ENCODE data around the gene CLASRP.

The CLASRP gene

GRCh38 chr19:45069056-45069455 is 30.2 kb downstream of the CLASRP start:
- no peak overlapping the region for H3K4me3 Mint-ChIP-seq
- H3K27me3 Mint-ChIP-seq: no peaks in the 10 kb centered on the region
- H3K9me3 Mint-ChIP-seq: no peaks in the 10 kb centered on the region
- no peak overlapping the region for H3K27ac Mint-ChIP-seq
- H3K36me3 Mint-ChIP-seq: no peaks in the 10 kb centered on the region
- H3K4me1 Mint-ChIP-seq: no peaks in the 10 kb centered on the region

DNA sequence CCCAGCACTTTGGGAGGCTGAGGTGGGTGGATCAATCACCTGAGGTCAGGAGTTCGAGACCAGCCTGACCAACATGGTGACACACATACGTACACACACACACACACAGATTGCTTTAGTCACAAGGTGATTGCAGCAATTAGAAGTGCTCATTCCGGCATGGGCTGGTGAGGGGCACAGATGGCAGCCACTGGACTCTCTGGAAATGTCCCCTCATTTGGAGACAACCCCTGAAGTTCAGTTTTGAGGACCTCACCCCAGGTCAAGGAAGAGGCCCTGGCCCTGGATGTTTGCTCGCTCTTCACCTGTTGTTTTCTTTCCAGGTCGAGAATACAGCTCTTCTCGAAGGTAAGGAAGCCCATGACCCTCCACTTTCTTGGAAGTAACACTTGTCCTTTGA is 31.4 kb downstream of the CLASRP start:
- Mint-ChIP-seq H3K4me3 (no peak overlapping the region), H3K27me3 (no peaks in the 10 kb centered on the region), H3K36me3 (no peaks in the 10 kb centered on the region), H3K9me3 (no peaks in the 10 kb centered on the region), H3K27ac (no peak overlapping the region), H3K4me1 (peaks cover 4% of the 10 kb centered on the region)

DNA sequence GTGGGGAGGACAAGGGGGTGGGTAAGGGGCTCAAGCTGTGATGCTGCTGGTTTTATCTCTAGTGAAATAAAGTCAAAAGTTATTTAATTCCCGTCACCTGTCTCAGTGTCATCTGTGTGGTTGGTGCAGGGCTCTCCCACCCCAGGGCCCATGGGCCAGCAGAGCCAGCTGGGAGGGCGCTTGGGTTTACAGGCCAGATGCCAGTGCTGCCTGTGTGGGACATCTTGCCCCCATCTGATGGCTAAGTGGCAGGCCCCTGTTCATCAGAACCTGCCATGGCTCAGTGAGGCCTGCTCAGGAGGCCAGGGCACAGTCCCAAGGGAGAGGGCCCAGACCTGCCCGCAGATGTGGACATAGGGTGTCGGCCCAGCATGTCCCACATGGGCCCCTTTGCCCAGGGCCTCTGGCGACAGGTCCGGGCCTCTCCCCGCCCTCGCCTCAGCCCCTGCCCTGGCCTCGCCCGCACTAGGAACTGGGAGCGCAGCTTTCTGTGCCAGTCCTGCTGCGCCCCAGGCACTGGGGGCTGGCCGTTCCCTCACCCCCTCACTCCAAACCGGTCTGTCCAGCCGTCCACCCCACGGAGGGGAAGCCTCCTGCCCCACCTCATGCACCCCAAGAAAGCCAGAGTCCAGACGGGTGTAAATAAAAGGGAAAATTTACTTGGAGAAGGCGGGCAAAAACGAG is 32.2 kb downstream of the CLASRP start:
- no peak overlapping the region for H3K27ac Mint-ChIP-seq
- no peaks in the 10 kb centered on the region for H3K36me3 Mint-ChIP-seq
- H3K9me3 Mint-ChIP-seq: no peaks in the 10 kb centered on the region
- H3K4me3 Mint-ChIP-seq: no peak overlapping the region
- no peaks in the 10 kb centered on the region for H3K27me3 Mint-ChIP-seq
- peaks cover 4% of the 10 kb centered on the region for H3K4me1 Mint-ChIP-seq

DNA sequence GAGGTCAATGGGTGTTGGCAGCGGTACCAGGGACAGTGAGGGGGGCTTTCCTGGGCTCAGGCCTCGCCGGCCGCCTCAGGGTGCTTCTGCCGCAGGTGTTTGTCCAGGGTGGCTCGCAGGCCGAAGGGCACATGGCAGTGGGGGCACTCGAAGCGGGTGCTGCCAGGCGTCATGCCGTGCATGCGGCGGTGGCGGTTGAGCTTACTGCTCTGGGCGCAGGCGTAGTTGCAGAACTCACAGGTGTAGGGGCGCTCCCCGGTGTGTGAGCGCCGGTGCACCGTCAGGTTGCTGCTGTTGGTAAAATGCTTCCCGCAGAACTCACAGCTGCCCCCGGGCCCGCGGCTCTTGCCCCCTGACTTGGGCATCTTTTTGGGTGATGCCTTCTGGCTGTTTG is 32.7 kb downstream of the CLASRP start:
- H3K9me3 Mint-ChIP-seq: no peaks in the 10 kb centered on the region
- H3K4me1 Mint-ChIP-seq: peaks cover 5% of the 10 kb centered on the region
- no peaks in the 10 kb centered on the region for H3K36me3 Mint-ChIP-seq
- H3K27me3 Mint-ChIP-seq: no peaks in the 10 kb centered on the region
- H3K4me3 Mint-ChIP-seq: no peak overlapping the region
- no peak overlapping the region for H3K27ac Mint-ChIP-seq

- H3K36me3 Mint-ChIP-seq: no peaks in the 10 kb centered on the region
- no peaks in the 10 kb centered on the region for H3K9me3 Mint-ChIP-seq
- peaks cover 11% of the 10 kb centered on the region for H3K4me1 Mint-ChIP-seq
- H3K27ac Mint-ChIP-seq: no peak overlapping the region
- H3K4me3 Mint-ChIP-seq: no peak overlapping the region
- no peaks in the 10 kb centered on the region for H3K27me3 Mint-ChIP-seq
Measured at GRCh38 chr19:45071969-45072790, 33.3 kb downstream of the CLASRP start.

GRCh38 chr19:45074744-45075300 is 36.0 kb downstream of the CLASRP start:
- Mint-ChIP-seq H3K9me3 (no peaks in the 10 kb centered on the region), H3K4me1 (peaks cover 25% of the 10 kb centered on the region), H3K27me3 (no peaks in the 10 kb centered on the region), H3K4me3 (peak overlapping the region; percentile 64), H3K27ac (no peak overlapping the region), H3K36me3 (no peaks in the 10 kb centered on the region)

DNA sequence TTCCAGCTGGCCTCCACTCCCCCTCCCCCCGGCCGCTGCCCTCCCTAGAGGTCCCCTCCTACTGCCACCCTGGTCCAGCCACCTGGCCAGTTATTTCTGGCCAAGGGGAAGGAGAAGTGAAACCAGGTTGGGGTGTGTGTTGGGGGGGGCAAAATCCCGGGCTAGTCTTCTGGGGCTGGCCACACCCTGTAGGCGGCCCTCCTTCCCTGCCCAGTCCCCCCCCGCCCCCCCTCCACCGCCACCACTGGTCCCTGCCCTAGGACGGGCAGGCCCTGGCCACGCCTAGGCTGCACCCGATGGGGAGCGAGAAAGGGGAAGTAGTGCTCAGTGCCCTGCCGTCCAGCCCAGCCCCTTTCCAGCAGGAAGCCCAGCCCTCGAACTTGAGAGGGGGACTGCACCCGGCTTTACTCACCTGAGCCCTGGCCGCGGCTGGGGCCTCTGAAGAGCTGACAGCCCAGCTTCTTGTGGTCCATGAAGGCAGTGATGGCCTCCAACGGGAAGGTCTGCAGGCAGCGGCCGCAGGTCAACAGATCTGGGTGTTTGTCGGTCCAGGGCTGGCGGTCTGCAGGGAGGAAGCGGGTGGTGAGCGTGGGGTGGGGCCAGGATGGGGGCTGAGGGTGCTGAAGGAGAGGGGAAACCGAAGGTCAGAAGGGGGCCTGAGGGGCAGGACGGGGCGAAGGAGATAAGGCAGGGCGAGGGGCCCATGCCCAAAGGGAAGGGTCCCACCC is 36.6 kb downstream of the CLASRP start:
- Mint-ChIP-seq H3K36me3 (no peaks in the 10 kb centered on the region), H3K27me3 (no peaks in the 10 kb centered on the region), H3K9me3 (no peaks in the 10 kb centered on the region), H3K27ac (no peak overlapping the region), H3K4me3 (peak overlapping the region; percentile 81), H3K4me1 (peaks cover 31% of the 10 kb centered on the region)

DNA sequence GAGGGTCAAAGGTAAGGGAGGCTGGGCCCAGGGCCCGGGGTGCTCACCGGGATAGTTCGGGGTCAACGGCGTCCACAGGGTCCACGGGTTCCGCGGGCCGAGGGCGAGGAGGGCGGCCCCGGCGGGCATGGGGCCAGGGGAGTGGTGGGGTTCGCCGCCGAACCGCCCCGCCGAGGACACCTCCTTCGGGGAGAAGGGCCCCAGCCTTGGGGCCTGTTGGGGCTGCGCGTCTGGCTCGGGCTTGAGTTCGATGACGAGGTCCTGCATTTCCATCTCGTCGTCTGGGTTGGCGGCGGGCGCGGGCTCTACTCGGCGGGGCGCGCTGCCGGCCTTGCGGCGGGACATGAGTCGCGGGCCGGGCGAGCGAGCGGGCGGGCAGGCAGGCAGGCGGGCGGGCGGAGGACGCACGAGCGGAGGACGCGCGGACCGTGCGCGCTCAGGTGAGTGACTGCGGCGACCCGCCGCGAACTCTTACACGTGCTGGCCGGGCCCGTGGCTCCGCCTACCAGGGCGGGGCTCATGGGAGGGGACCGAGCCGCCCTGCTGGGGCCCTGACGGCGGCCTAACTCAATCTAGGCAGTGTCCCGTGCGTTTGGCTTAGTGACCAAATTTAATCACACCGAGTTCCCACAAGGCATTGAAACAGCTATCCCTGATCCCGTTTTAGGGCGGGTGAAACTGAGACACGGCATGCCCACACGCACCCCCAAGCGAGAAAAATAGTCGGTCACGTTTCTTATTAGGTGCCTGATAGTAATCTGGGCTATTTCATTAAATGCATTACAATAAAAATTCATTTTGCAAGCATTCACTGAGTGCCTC is 37.4 kb downstream of the CLASRP start, which contains the start of gene ZNF296:
Gene ZNF296, minus strand, starts transcription at position 450 of the 822 bp plus-strand sequence. Its CDS starts 105 bp downstream, at position 345.
- H3K36me3 Mint-ChIP-seq: peaks cover 1% of the 10 kb centered on the region
- H3K27ac Mint-ChIP-seq: peak within 1 kb of the TSS; percentile 55
- H3K27me3 Mint-ChIP-seq: no peaks in the 10 kb centered on the region
- H3K4me3 Mint-ChIP-seq: peak within 1 kb of the TSS; percentile 81
- H3K4me1 Mint-ChIP-seq: peaks cover 37% of the 10 kb centered on the region
- H3K9me3 Mint-ChIP-seq: no peaks in the 10 kb centered on the region

DNA sequence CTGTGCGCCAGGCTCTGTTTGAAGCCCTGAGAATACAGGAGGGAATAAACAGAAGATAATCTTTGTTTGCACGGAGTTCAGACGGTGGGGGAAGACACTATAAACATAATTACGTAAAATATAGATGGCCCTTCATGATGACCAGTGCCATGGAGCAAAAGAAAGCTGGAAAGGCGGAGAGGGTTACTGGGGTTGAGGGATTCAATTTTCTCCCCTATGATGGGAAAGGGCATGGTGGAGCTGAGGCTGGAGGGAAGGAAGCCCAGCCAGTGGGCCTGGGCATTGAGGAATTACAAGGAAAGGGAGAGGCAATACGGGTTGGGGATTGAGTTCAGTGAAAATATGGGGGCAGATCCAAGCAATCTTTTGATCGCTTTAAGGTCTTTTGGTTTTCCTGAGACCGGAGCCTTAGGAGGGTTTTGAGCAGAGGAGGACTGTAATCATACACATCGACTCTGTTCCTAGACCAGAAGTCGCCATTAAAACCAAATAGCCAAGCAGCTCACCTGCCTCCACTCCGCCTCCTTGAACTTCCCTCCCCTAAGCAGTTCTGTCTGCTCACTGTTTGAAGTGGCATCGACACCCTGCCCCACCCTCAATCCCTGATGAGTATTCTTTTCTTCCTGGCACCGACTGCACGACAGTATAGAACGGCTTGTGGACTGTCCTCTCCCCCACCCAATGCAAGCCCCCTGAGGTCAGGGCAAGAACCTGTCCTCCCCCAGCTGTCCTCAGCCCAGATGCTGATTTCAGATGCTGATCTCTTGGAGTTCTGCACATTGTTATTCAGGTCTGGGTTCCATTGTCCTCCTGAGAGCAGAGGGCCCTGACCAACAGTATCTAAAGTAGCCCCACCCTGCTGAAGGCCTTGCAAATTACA is 38.2 kb downstream of the CLASRP start:
- peak overlapping the region; percentile 81 for H3K4me3 Mint-ChIP-seq
- H3K27ac Mint-ChIP-seq: peak overlapping the region; percentile 12
- H3K27me3 Mint-ChIP-seq: no peaks in the 10 kb centered on the region
- H3K4me1 Mint-ChIP-seq: peaks cover 45% of the 10 kb centered on the region
- H3K9me3 Mint-ChIP-seq: no peaks in the 10 kb centered on the region
- H3K36me3 Mint-ChIP-seq: peaks cover 6% of the 10 kb centered on the region

- Mint-ChIP-seq H3K9me3 (no peaks in the 10 kb centered on the region), H3K4me3 (peak overlapping the region; percentile 99), H3K4me1 (peaks cover 49% of the 10 kb centered on the region), H3K36me3 (peaks cover 8% of the 10 kb centered on the region), H3K27ac (peak overlapping the region; percentile 68), H3K27me3 (no peaks in the 10 kb centered on the region)
Measured at GRCh38 chr19:45078390-45079062, 39.7 kb downstream of the CLASRP start.

DNA sequence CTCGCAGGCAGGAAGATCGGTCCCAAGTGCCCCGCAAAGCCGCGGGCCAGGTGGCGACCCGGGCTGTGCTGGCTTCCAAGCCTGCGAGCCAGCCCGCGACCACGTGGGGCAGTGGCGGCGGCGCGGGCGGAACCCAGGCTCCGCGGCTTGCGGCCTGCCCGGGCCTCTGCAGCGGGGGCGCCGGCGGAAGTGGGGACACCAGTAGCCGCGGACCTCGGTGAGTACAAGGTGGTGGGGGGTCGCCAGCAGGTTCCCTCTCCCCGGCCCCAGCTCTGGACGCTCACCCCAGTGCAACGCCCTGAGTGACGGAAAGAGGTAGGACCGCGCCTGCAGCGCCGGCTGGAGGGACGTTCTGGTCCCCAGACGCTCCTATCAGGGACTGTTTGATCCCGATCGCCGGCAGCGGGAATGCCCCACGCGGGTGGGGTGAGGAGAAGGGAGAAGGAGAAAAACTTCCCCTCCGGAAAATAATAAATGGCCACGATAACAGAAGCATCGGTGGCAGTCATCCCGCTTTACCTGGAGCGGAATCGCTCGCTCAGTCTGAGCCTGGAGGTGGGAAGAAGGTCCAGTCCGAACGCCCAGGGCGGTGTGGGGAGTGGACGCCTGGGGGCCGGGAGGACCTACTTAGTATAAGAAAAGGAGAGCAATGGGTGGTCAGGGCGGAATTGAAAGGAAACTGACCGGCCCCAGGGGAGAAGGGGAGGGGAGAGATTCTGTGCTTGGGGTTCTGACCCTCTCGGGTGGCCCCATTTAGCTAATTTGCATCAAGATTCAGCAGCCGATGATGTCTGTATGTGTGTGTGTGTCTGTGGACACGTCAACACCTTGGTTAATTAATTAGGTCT is 40.4 kb downstream of the CLASRP start, which contains the start of gene GEMIN7:
Gene GEMIN7, plus strand, starts transcription at position 198 of the 848 bp plus-strand sequence. CDS start 10,855 bp downstream, outside the sequence.
- H3K9me3 Mint-ChIP-seq: no peaks in the 10 kb centered on the region
- H3K27me3 Mint-ChIP-seq: no peaks in the 10 kb centered on the region
- peaks cover 8% of the 10 kb centered on the region for H3K36me3 Mint-ChIP-seq
- H3K4me1 Mint-ChIP-seq: peaks cover 49% of the 10 kb centered on the region
- H3K4me3 Mint-ChIP-seq: peak within 1 kb of the TSS; percentile 99
- H3K27ac Mint-ChIP-seq: peak within 1 kb of the TSS; percentile 89

DNA sequence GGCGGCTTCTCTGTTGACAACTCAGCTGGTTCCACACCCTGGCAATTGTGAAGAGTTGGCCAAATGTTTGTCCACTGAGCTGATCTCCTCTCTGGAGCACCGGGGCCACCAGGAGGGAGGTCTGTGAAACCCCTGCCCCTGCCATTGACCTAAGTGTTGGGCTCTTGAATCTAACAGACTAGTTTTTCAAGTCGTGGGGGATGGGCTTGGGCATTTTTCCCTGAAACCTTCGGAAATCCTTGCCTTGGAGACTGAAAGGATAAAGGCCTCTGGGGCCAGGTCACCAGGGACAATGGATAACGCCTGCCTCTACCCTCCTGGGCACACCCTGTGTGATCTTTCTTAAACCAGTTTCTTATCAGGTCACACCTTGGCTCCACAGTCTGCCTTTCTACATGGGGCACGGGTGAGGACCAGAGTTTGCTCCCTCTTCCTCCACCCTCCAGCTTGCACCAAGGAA is 41.1 kb downstream of the CLASRP start:
- Mint-ChIP-seq H3K27me3 (no peaks in the 10 kb centered on the region), H3K27ac (no peak overlapping the region), H3K4me1 (peaks cover 45% of the 10 kb centered on the region)

GRCh38 chr19:45082170-45082569 is 43.3 kb downstream of the CLASRP start:
- peaks cover 43% of the 10 kb centered on the region for H3K4me1 Mint-ChIP-seq
- H3K27ac Mint-ChIP-seq: peak overlapping the region; percentile 36
- no peaks in the 10 kb centered on the region for H3K9me3 Mint-ChIP-seq
- H3K36me3 Mint-ChIP-seq: peaks cover 8% of the 10 kb centered on the region
- peak overlapping the region; percentile 15 for H3K4me3 Mint-ChIP-seq
- H3K27me3 Mint-ChIP-seq: no peaks in the 10 kb centered on the region

More for the DNA sequence above, 41.1 kb downstream of the CLASRP start:
- no peaks in the 10 kb centered on the region for H3K9me3 Mint-ChIP-seq
- H3K4me3 Mint-ChIP-seq: peak overlapping the region; percentile 99
- H3K36me3 Mint-ChIP-seq: peaks cover 8% of the 10 kb centered on the region

All from activated naive CD4-positive, alpha-beta T cell treated with anti-CD3 and anti-CD28 coated beads, Interleukin-2, amount 50 U/mL, for 24 hours (primary cell).